ENCODE measurements around the gene EFR3B. TPM values are rescaled to one million over a fixed set of nuclear protein-coding genes. Genes with fewer than 3 reads are reported as not detected.

Gene EFR3B
- total and polyA plus RNA-seq, 2 of the 4 experiments (the other 2 are of a cell fraction): 0.38 to 0.90 TPM

GRCh38 chr2:25198576-25198975, 156.7 kb downstream of the EFR3B start:
- H4K5ac ChIP-seq (ENCODE audit: low read depth, low read length): no peak overlapping the region
- H2BK15ac ChIP-seq (ENCODE audit: low read depth, low read length): no peak overlapping the region
- no peak overlapping the region for H4K8ac ChIP-seq (ENCODE audit: low read depth in 2 of 2, low read length in 2 of 2)
- H2BK5ac ChIP-seq (ENCODE audit: low read depth, low read length, poor library complexity, severe bottlenecking): no peak overlapping the region
- no peaks in the 10 kb centered on the region for H3K9me3 ChIP-seq (ENCODE audit: control insufficient read depth, insufficient read depth, low read length)
- no peak overlapping the region for H3K23ac ChIP-seq (ENCODE audit: low read depth, low read length)
- H3K56ac ChIP-seq (ENCODE audit: extremely low read depth, insufficient read depth, low read length): no peak overlapping the region
- no peak overlapping the region for H3K18ac ChIP-seq (ENCODE audit: low read depth, low read length)
- no peak overlapping the region for H2AK9ac ChIP-seq (replicated peaks; ENCODE audit: low read depth, low read length, poor library complexity)
- no peak overlapping the region for H2BK120ac ChIP-seq (ENCODE audit: low read depth, low read length)
- in situ Hi-C loops (cut with MboI; ENCODE audit: low sequenced_read_pairs) (no loop called here), intact Hi-C loops (cut with micrococcal nuclease) (loop anchor here (5.0 to 10.0 kb wide), 3 partner anchors 156 to 364 kb away; partner anchors contain the start of gene EFR3B), dilution Hi-C loops (cut with HindIII; ENCODE audit: low sequenced_read_pairs, unreplicated experiment) (no loop called here)
- H2AFZ ChIP-seq (replicated peaks; ENCODE audit: low read length, poor library complexity): no peak overlapping the region
- peaks cover 1% of the 10 kb centered on the region; the same call in 1 of the 2 replicates for H3K4me1 ChIP-seq (ENCODE audit: control insufficient read depth, insufficient read depth, low read length)
- no peak overlapping the region for H3K4me3 ChIP-seq (ENCODE audit: insufficient read depth, low read depth, low read length)
- no peaks in the 10 kb centered on the region for H4K20me1 ChIP-seq (ENCODE audit: insufficient read depth, low read length)
- H2AK5ac ChIP-seq (ENCODE audit: low read depth, low read length): no peak overlapping the region
- no peaks in the 10 kb centered on the region for H3K79me1 ChIP-seq (ENCODE audit: low read depth in 1 of 2, low read length in 2 of 2)
- POLR2A ChIA-PET (ENCODE audit: unreplicated experiment): no interaction called here
- H3K9ac ChIP-seq (ENCODE audit: low read depth, low read length): no peak overlapping the region
- BruUV-seq (replicated peaks): no TSS peak
- no peak overlapping the region for H3K4me2 ChIP-seq (ENCODE audit: low read depth, low read length)
- TF ChIP-seq RFX5 (IDR thresholded peaks at IDR 0.05; ENCODE audit: low read depth, low read length) (no peak), MAZ (IDR thresholded peaks at IDR 0.05; ENCODE audit: borderline replicate concordance, low read depth, low read length) (no peak), CTCF (conservative IDR thresholded peaks at IDR 0.05; ENCODE audit: low read depth, low read length) (no peak), MXI1 (IDR thresholded peaks at IDR 0.05; ENCODE audit: borderline replicate concordance, low read depth, low read length) (no peak), FOS (IDR thresholded peaks at IDR 0.05; ENCODE audit: low read depth, low read length) (no peak), CHD1 (IDR thresholded peaks at IDR 0.05; ENCODE audit: low read depth, low read length) (no peak), POLR2A (IDR thresholded peaks at IDR 0.05; ENCODE audit: low read depth, low read length) (no peak), BHLHE40 (IDR thresholded peaks at IDR 0.05; ENCODE audit: low read depth, low read length) (no peak), RAD21 (IDR thresholded peaks at IDR 0.05; ENCODE audit: low read length) (no peak), NFE2L2 (IDR thresholded peaks at IDR 0.05; ENCODE audit: low read depth, low read length) (no peak), MAFK (IDR thresholded peaks at IDR 0.05; ENCODE audit: low read depth, low read length) (no peak), RCOR1 (IDR thresholded peaks at IDR 0.05; ENCODE audit: insufficient replicate concordance, low read length) (no peak), USF2 (IDR thresholded peaks at IDR 0.05; ENCODE audit: low read depth, low read length) (no peak), SMC3 (IDR thresholded peaks at IDR 0.05; ENCODE audit: low read depth, low read length) (no peak), CEBPB (IDR thresholded peaks at IDR 0.05; ENCODE audit: low read depth, low read length) (no peak), ELK1 (IDR thresholded peaks at IDR 0.05; ENCODE audit: borderline replicate concordance, low read depth, low read length) (no peak)
- H3K4ac ChIP-seq (ENCODE audit: low read depth, low read length): no peak overlapping the region
- H4K91ac ChIP-seq (ENCODE audit: insufficient read depth, low read depth, low read length): no peak overlapping the region
- H3K27me3 ChIP-seq (ENCODE audit: control insufficient read depth, insufficient read depth, low read length): no peaks in the 10 kb centered on the region
- no peak overlapping the region for H3K27ac ChIP-seq (ENCODE audit: insufficient read depth, low read length)
- DNase-seq (no peak), ATAC-seq (ENCODE audit: low read depth) (no peak)
- no peaks in the 10 kb centered on the region; the same call in 1 of the 2 replicates for H3K9me1 ChIP-seq (ENCODE audit: insufficient read depth, low read length)
- no peaks in the 10 kb centered on the region for H3K36me3 ChIP-seq (ENCODE audit: control insufficient read depth, insufficient read depth, low read length)
- no peak overlapping the region for H3K14ac ChIP-seq (replicated peaks; ENCODE audit: low read depth, low read length)
- no CpG with 5 or more reads among the region's 5 CpGs for WGBS, 2 experiments (ENCODE audit: extremely low coverage in 2 of 2, insufficient read length in 1 of 2)
- CTCF ChIA-PET: no interaction called here
- H2BK20ac ChIP-seq (ENCODE audit: low read depth, low read length): no peak overlapping the region

Measured in IMR-90 (cell line).